HG03039 (cell line): ENCODE results near the gene NCAM1.
"Not testable (repeated sequence)": the region's sequence is repeated elsewhere in the genome, so short reads cannot be mapped to it uniquely, and the experiment has no call there.

Experiments used
- ATAC-seq: cut with Tn5 transposase; IDR thresholded peaks from one replicate; pipeline ENCODE4 v1.9.1; 2021; ENCODE audit warnings: mild to moderate bottlenecking, moderate library complexity; ENCODE audit not compliant: unreplicated experiment

Gene NCAM1

GRCh38 chr11:113293936-113294335 is 332.7 kb downstream of the NCAM1 start:
- ATAC-seq: no peak

GRCh38 chr11:113295993-113296392 is 334.8 kb downstream of the NCAM1 start:
- no peak for ATAC-seq

DNA sequence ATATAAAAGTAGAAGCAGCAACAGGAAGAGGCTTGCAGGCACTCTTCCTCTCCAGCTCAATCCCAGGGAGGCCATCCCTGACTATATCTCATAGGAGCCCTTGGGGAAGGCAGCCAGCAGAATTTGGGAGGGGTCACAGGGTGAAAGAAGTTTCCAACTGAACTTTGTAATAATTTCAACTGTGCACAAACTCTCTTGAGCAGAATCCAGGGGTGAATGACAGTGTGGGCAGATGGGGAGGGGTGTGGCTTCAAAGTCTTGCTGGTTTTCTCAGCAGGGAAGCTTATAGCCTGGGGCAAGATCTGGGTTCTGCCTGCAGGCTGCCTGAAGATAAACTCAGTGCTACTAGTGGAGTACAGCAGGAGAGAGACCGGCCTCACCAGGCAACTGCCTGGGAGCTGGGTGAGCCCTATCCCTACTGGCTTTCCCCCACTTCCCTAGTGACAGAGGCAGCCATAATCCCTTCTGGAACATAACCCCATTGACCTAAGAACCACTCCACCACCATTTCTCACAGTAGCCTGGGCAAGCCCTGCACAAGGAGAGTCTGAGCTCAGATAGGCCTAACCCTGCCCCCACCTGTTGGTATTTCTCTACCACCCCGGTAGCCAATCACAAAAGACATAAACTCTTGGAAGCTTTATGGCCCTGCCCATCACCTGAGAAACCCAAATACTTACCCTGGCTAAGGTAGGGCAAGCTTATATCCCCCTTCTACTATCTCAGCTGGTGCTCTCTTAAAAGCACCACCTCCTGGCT is 335.4 kb downstream of the NCAM1 start:
- no peak for ATAC-seq

DNA sequence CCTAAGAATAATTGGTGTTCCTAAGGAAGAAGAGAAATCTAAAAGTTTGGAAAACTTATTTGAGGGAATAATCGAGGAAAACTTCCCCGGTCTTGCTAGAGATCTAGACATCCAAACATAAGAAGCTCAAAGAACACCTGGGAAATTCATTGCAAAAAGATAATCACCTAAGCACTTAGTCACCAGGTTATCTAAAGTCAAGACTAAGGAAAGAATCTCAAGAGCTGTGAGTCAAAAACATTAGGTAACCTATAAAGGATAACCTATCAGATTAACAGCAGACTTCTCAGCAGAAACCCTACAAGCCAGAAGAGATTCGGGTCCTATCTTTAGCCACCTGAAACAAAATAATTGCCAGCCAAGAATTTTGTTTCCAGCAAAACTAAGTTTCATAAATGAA is 337.3 kb downstream of the NCAM1 start:
- ATAC-seq: not testable (repeated sequence)

DNA sequence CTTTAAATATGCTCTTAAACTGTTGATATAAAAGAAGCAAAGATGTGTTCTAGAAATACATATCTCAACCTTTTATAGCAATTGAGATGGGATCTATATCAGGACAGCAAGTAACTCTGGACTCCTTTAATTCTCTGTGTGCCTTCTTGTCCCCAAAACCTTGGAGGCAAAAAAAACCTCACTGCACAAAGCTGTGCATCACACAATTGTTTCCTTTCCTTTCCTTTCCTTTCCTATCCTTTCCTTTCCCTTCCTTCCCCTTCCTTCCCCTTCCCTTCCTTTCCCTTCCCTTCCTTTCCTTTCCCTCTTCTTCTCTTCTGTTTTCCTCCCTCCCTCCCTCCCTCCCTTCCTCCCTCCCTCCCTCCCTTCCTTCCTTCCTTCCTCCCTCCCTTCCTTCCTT is 343.7 kb downstream of the NCAM1 start:
- no peak for ATAC-seq

DNA sequence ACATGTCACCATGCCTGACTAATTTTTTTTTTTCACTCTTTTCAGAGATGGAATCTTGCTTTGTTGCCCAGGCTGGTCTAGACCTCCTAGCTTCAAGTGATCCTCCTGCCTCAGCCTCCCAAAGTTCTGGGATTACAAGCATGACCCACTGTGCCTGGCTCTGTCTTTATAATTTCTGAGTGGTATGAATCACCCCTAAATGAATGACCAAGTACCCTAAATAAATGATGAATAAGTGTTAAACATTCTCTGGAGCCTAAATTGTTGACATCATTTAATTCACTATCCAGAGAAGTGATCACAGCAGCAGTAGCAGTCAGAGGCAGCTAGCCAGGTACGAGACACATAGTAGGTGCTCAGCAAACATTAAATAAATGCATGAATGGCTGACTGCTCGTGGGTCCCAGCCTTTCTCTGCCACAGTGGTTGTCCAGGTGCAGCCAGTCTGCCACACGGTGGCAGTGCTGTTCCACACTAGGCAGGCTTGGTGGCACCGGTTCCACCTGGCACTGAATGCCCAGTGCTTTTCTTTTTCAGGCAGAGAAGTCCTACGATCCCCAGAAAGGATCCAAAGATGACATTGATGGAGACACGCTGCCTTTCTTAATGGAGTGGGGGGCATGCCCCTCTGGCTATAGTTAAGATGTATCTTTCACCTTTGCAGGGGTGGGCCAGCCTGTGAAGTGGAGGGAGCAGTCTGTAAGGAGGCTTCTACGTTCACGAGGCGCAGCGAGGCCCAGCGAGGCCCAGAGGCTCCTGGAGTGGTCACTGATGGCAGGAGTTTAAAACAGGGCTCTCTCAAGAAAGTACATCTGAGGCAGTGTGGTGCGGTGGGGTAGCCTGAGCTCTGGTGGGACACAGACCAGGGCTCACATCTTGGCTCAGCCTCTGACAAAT is 344.5 kb downstream of the NCAM1 start:
- ATAC-seq: no peak

- ATAC-seq: no peak
These were observed 347.4 kb downstream of the NCAM1 start for GRCh38 chr11:113308601-113309000.

- ATAC-seq: no peak
These were observed 350.3 kb downstream of the NCAM1 start for GRCh38 chr11:113311536-113311935.

GRCh38 chr11:113313601-113314000 is 352.4 kb downstream of the NCAM1 start:
- no peak for ATAC-seq

DNA sequence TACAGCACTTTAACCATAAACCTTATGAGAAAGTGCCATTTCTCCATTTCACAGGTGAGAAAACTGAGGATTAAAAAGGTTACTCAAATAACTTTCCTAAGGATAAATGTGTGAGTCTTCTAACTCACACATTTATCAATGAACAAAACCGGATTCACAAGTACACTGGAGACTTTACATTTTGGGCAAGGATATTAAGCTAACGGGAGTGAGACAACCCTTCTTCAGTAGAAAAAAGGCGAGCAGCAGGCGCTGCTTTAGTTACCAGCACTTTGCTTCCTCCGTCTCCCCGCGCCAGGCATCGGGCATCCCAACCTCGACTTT is 352.8 kb downstream of the NCAM1 start:
- no peak for ATAC-seq

DNA sequence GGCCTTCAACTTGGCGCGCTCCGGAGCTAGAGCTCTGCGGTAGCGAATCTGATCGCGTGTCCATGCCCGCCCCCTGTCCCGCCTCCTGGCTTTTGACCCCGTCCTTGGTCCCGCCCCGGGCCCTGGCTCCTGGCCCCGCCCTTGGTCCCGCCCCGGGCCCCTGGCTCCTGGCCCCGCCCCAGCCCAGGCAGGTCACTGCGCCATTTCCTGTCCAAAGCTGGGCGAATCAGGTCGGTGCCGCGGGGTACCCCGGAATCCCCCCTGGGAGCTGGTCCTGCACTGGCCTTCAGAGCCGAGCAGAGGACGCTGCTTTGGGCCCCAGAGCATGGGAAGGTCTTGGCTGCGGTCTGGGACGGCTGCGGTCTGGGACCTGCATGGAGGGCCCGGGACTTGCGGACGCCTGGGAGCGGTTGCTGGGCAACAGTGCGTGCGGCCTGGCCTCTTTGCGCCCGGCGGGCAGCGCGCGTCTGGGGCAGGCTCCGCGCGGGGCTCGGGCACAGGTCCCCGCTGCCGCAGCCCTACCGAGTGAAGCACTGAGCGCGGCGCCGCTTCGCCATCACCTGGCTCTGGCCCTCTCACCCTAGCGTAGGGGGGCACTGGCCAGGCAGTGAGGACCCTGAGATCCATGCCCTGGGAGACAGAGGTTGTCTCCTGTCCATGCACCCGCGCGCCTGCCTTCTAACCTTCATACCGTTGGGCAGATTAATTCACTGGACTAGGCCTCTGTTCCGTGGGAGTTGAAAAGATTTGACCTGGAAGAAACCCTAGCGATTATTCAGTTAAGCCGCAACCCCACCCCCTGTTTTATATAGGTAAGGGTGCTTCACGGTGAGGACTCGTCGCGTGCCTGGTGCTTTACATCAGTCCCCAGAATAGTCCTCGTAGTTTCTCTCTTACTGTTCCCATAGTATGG is 353.4 kb downstream of the NCAM1 start, which contains the start of gene TTC12:
TSS of gene TTC12 (plus strand) at position 195 of the 913 bp plus-strand sequence. CDS start 1,675 bp downstream, outside the sequence.
- ATAC-seq: peak; percentile 98

DNA sequence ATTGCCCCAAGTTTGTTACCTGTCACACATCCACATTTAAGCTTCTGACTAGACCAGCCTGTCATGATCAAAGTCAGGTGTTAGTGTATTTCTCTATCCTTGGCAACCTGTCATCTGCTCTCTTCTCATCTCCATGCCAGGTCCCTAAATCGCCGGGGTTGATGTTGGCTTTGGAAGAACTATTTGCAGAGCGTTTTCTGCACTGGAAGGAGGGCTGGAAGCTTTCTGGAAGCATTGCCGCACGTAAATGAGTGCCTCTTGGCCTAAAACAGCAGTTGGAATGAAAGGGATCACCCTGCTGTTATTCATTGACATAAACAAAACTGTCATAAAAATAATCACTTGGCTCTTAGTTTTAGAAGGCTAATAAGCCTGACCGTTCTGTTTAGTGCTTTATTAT is 354.6 kb downstream of the NCAM1 start:
- no peak for ATAC-seq

- ATAC-seq: no peak
These were observed 355.0 kb downstream of the NCAM1 start for GRCh38 chr11:113316256-113316655.

GRCh38 chr11:113317339-113317738 is 356.1 kb downstream of the NCAM1 start:
- ATAC-seq: no peak

DNA sequence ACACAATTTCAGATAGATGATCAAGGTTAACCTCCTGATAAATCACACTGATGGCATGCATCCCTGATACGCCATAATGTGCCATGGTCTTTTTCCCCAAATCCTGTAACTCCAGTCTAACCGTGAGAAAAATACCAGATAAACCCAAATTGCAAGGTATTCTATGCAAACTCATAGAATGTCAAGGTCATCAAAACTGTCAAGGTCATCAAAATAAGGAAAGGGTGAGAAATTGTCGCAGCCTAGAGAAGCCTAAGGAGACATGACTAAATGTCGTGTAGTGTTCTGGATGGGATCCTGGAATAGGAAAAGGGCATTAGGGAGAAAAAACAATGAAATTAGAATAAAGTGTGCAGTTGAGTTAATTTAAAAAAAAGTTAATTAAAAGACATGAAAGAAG is 357.9 kb downstream of the NCAM1 start:
- ATAC-seq: no peak

DNA sequence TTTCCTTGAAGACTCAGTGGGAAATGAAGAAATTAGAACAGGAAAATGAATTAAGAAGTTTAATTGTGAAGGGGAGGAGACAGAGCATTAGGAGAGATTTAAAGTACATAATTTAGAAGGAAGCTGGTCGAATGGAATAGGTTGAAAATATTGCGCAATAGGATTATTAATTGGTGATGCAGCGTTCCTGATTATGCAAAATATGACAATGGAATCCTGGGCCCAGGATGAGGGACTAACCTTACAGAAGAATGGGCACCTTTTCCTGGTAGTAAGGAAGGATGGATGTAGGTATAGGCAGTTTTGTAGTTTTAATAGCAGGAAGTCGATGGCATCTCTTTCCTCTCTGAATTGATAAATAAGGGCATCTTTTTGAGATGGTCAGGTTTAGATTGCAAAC is 360.9 kb downstream of the NCAM1 start:
- ATAC-seq: no peak

DNA sequence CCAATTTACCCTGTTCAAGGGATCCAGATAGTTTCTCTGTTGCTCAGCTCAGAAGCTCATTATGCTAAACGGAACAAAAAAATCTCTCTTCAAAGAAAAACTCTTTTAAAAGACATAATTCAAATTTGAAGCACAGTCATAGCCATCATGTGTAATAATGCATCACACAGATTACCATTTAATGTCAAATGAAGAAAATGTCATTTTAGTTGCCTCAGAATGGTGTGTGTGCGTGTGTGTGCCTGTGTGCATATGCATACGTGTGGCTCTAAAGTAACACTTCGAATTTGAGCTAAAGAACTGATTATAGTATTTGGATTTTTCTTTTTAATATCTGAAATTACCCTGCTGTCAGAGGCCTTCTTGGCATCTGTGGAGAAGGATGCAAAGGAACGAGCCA is 363.0 kb downstream of the NCAM1 start:
- no peak for ATAC-seq
